PC-3 (cell line): ENCODE results near the gene SLC6A3. TPM values are rescaled to one million over a fixed set of nuclear protein-coding genes. Genes with fewer than 3 reads are reported as not detected.

Experiments used
- ATAC-seq: fragments of 200-7000 bp; cut with Tn5 transposase; 2 replicates; pipeline ENCODE4 v1.9.1; 2020; ENCODE audit warnings: mild to moderate bottlenecking, moderate library complexity
- BruUV-seq: library from RNA; stranded (reverse); fragments of 400-500 nt; replicated peaks from 2 replicates; lab custom pipeline; 2021; lab: Mats Ljungman, UMichigan
- CTCF ChIA-PET: fragments of 300-600 bp; sonication (Branson Sonifier 250); formaldehyde crosslinking; loops from one replicate; lab custom pipeline; 2022; ENCODE audit warnings: antibody characterized with exemption; lab: Charles Lee
- POLR2A ChIA-PET: fragments of 300-600 bp; sonication (Branson Sonifier 250); formaldehyde crosslinking; loops from one replicate; lab custom pipeline; 2022; ENCODE audit warnings: antibody characterized with exemption; ENCODE audit not compliant: unreplicated experiment; lab: Charles Lee
- DNase-seq: peaks from one replicate; pipeline ENCODE4 v3.0.0-alpha.2; 2015
- H2AFZ ChIP-seq: fragments of 300-600 bp; sonication (generic); 2 replicates; pipeline ENCODE4 v1.6.0; 2016; ENCODE audit warnings: antibody characterized with exemption, low read length
- H3F3A ChIP-seq: fragments of 300-600 bp; sonication (generic); one replicate; pipeline ENCODE4 v1.6.0; 2017; ENCODE audit warnings: antibody characterized with exemption, low read length, control low read depth, mild to moderate bottlenecking; ENCODE audit not compliant: unreplicated experiment
- H3K27ac ChIP-seq: fragments of 300-600 bp; sonication (generic); 2 replicates; pipeline ENCODE4 v1.5.1; 2016; ENCODE audit warnings: mild to moderate bottlenecking, low read length
- H3K27me3 ChIP-seq: fragments of 300-600 bp; sonication (generic); 2 replicates; pipeline ENCODE4 v1.6.1; 2016; ENCODE audit warnings: low read length, mixed read lengths
- H3K36me3 ChIP-seq: fragments of 300-600 bp; sonication (generic); 2 replicates; pipeline ENCODE4 v1.6.1; 2016; ENCODE audit warnings: low read depth, mixed run types, low read length, mixed read lengths
- H3K4me1 ChIP-seq: fragments of 300-600 bp; sonication (generic); 2 replicates; pipeline ENCODE4 v1.5.1; 2016; ENCODE audit warnings: low read length; ENCODE audit not compliant: insufficient read depth
- H3K4me2 ChIP-seq: fragments of 300-600 bp; sonication (generic); 2 replicates; pipeline ENCODE4 v1.6.0; 2016; ENCODE audit warnings: low read length
- H3K4me3 ChIP-seq: fragments of 300-600 bp; sonication (generic); 2 replicates; pipeline ENCODE4 v1.5.1; 2016; ENCODE audit warnings: mild to moderate bottlenecking, low read length, mixed read lengths
- H3K79me2 ChIP-seq: fragments of 300-600 bp; sonication (generic); 2 replicates; pipeline ENCODE4 v1.6.1; 2017; ENCODE audit warnings: low read length, mixed read lengths
- H3K9ac ChIP-seq: fragments of 300-600 bp; sonication (generic); 2 replicates; pipeline ENCODE4 v1.6.0; 2016; ENCODE audit warnings: mild to moderate bottlenecking, low read length
- H3K9me2 ChIP-seq: fragments of 300-600 bp; sonication (generic); replicated peaks from 2 replicates; pipeline ENCODE4 v1.6.1; 2016; ENCODE audit warnings: mixed run types, low read length, mixed read lengths
- H3K9me3 ChIP-seq: fragments of 300-600 bp; sonication (generic); 2 replicates; pipeline ENCODE4 v1.6.1; 2016; ENCODE audit warnings: low read length, mixed read lengths
- H4K20me1 ChIP-seq: fragments of 300-600 bp; sonication (generic); 2 replicates; pipeline ENCODE4 v1.6.1; 2016; ENCODE audit warnings: low read length, mixed read lengths
- EZH2 ChIP-seq: fragments of 300-600 bp; sonication (generic); IDR thresholded peaks from one replicate; pipeline ENCODE4 v1.6.1; 2017; ENCODE audit warnings: antibody characterized with exemption, mild to moderate bottlenecking, low read length; ENCODE audit not compliant: unreplicated experiment
- EZH2phosphoT487 ChIP-seq: fragments of 300-600 bp; sonication (generic); IDR thresholded peaks from 2 replicates; pipeline ENCODE4 v1.6.1; 2018; ENCODE audit warnings: mild to moderate bottlenecking, antibody characterized with exemption, low read length, borderline replicate concordance
- intact Hi-C: fragments of 100-400 bp; cut with micrococcal nuclease; formaldehyde crosslinking; loops from 2 replicates; pipeline ENCODE4 v1.9.0; 2023
- total RNA-seq: library from RNA; depleted of rRNA; stranded (reverse); fragments of >200 nt; gene quantifications from 2 replicates; pipeline ENCODE4 v1.2.3, GENCODE V29; 2014
- TF ChIP-seq, protein P1 (sequence below): fragments of 300-600 bp; sonication (generic); conservative IDR thresholded peaks from 2 replicates; pipeline ENCODE4 v1.5.1; 2017; ENCODE audit warnings: antibody characterized with exemption, low read depth, mild to moderate bottlenecking, low read length

Gene SLC6A3
- total RNA-seq, 1 experiment from 2014 or later: not detected

DNA sequence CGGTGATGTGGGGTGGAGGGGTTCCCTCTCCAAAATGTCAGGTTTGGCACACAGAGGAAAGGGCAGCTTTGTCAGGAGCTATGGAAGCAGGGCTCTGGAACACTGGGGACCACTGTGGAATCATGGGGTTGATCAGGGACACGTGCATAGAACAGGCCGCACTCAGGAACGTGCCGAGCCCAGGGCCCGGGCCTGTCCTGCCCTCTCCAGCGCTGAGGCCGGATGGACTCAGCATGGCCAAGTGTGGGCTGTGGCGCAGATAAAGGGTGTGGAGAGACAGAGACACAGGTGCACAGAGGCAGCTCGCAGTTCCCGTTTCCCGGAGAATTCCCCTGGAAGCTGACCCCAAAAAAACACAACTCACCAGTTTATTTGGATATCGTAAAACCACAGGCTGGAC, 37.8 kb upstream of the SLC6A3 start:
- POLR2A ChIA-PET: no interaction called here
- Histone ChIP-seq H3K4me2 (no peak overlapping the region), H3K79me2 (0 out of 2 replicates have a peak, but pooled peaks cover 4% of the 10 kb centered on the region), H3K9ac (no peak overlapping the region), H3K27ac (no peak overlapping the region), H3K9me3 (no peaks in the 10 kb centered on the region), H3K9me2 (no peaks in the 10 kb centered on the region), H3K36me3 (peaks cover 55% of the 10 kb centered on the region), H3K4me3 (no peak overlapping the region), H3K27me3 (no peaks in the 10 kb centered on the region), H2AFZ (no peak overlapping the region), H3K4me1 (no peaks in the 10 kb centered on the region), H3F3A (no peaks in the 10 kb centered on the region), H4K20me1 (no peaks in the 10 kb centered on the region)
- no TSS peak for BruUV-seq
- CTCF ChIA-PET: no interaction called here
- TF ChIP-seq, protein P1, sequence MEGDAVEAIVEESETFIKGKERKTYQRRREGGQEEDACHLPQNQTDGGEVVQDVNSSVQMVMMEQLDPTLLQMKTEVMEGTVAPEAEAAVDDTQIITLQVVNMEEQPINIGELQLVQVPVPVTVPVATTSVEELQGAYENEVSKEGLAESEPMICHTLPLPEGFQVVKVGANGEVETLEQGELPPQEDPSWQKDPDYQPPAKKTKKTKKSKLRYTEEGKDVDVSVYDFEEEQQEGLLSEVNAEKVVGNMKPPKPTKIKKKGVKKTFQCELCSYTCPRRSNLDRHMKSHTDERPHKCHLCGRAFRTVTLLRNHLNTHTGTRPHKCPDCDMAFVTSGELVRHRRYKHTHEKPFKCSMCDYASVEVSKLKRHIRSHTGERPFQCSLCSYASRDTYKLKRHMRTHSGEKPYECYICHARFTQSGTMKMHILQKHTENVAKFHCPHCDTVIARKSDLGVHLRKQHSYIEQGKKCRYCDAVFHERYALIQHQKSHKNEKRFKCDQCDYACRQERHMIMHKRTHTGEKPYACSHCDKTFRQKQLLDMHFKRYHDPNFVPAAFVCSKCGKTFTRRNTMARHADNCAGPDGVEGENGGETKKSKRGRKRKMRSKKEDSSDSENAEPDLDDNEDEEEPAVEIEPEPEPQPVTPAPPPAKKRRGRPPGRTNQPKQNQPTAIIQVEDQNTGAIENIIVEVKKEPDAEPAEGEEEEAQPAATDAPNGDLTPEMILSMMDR: no peak
- TF ChIP-seq EZH2 (no peak), EZH2phosphoT487 (no peak)
- DNase-seq (no peak), ATAC-seq (no peak)
- intact Hi-C loops: no loop called here

DNA sequence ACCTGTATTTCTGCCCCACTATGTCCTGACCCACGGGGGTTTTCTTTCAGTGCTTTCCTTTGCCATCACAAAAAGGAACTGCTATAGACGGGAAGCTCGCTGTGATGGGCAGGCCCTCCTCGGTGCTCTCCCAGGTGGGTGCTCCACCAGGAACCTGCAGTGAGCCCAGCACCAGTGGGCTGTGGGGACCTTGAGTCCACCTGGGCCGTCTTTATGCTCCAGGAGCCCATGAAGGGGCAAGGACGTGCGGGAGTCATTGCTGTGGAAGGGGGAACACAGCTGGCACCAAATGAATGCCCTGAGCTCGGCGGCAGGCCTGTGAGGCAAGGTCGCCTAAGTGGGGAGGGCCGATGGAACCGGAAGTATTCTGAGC, 36.7 kb upstream of the SLC6A3 start:
- Histone ChIP-seq H3F3A (no peaks in the 10 kb centered on the region), H3K4me3 (no peak overlapping the region), H4K20me1 (no peaks in the 10 kb centered on the region), H3K4me1 (no peaks in the 10 kb centered on the region), H3K9me2 (no peaks in the 10 kb centered on the region), H3K36me3 (peaks cover 50% of the 10 kb centered on the region), H2AFZ (no peak overlapping the region), H3K27me3 (no peaks in the 10 kb centered on the region), H3K4me2 (no peak overlapping the region), H3K79me2 (0 out of 2 replicates have a peak, but pooled peaks cover 3% of the 10 kb centered on the region), H3K27ac (no peak overlapping the region), H3K9me3 (no peaks in the 10 kb centered on the region), H3K9ac (no peak overlapping the region)
- TF ChIP-seq EZH2 (no peak), EZH2phosphoT487 (no peak)
- TF ChIP-seq, protein P1: no peak
- BruUV-seq: no TSS peak
- ChIA-PET CTCF (no interaction called here), POLR2A (no interaction called here)
- intact Hi-C loops: no loop called here
- DNase-seq: no peak
- no peak for ATAC-seq

DNA sequence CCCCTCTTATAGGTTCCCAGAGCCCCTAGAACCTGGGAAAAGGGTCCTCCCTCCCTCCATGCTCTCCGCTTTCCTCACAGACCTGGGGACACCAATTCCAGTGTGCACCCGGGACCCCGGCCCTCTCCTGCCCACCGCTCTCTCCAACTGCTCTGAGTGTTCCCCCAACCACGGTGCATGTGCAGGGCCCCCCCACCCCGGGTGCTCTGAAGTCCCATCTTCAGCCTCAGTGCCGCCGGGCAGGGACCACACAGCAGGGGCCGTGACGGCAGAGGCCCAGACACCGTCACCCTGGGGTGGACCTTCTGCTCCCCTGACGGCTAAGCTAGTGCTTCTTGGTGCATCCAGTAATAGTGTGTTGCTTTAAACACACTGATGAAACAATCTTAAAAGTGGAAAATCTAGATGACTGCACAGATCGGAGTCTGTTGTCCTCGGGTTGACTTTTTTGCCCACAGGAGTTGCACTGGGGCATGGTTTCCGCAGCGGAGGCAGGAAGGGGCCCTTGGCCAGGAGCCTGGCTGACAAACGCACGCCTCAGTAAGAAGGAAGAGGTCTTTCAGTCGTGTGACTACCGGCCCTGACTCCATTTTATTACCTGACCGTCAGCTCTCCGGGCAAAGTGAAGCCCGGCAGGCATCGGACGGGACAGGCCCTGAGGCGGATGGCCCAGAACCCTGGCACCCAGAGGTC, 36.2 kb upstream of the SLC6A3 start:
- DNase-seq: no peak
- H3K27ac ChIP-seq: no peak overlapping the region
- H3K9ac ChIP-seq: no peak overlapping the region
- no peaks in the 10 kb centered on the region for H3K79me2 ChIP-seq
- ATAC-seq: no peak
- no peak overlapping the region for H2AFZ ChIP-seq
- H3K4me3 ChIP-seq: no peak overlapping the region
- BruUV-seq: no TSS peak
- no peaks in the 10 kb centered on the region for H3K9me2 ChIP-seq
- H3K36me3 ChIP-seq: peaks cover 45% of the 10 kb centered on the region
- ChIA-PET CTCF (no interaction called here), POLR2A (no interaction called here)
- TF ChIP-seq EZH2phosphoT487 (no peak), EZH2 (no peak)
- TF ChIP-seq, protein P1: no peak
- intact Hi-C loops: no loop called here
- H3K9me3 ChIP-seq: no peaks in the 10 kb centered on the region
- H4K20me1 ChIP-seq: no peaks in the 10 kb centered on the region
- H3K4me1 ChIP-seq: no peaks in the 10 kb centered on the region
- no peak overlapping the region for H3K4me2 ChIP-seq
- no peaks in the 10 kb centered on the region for H3F3A ChIP-seq
- H3K27me3 ChIP-seq: no peaks in the 10 kb centered on the region
